ENCODE data around the gene IMPA2. TPM values are rescaled to one million over a fixed set of nuclear protein-coding genes. Genes with fewer than 3 reads are reported as not detected.
"Not testable (repeated sequence)": the region's sequence is repeated elsewhere in the genome, so short reads cannot be mapped to it uniquely, and the experiment has no call there.

Gene IMPA2
- total RNA-seq, 2 experiments from 2014 or later, result 18.6 to 20.4 TPM

- no peak overlapping the region for H3K27ac Mint-ChIP-seq
- H3K27me3 Mint-ChIP-seq, result peaks cover 42% of the 10 kb centered on the region
- no peaks in the 10 kb centered on the region for H3K36me3 Mint-ChIP-seq (ENCODE audit: low read depth)
- ChIA-PET POLR2A (no interaction called here), CTCF (no interaction called here)
- no peak for DNase-seq
- H3K9me3 Mint-ChIP-seq, result no peaks in the 10 kb centered on the region
- no peaks in the 10 kb centered on the region for H3K4me1 Mint-ChIP-seq
- H3K4me3 Mint-ChIP-seq, result no peak overlapping the region
Measured at GRCh38 chr18:12074736-12075135, 93.4 kb downstream of the IMPA2 start.

GRCh38 chr18:12076424-12077140 is 95.3 kb downstream of the IMPA2 start:
- no peaks in the 10 kb centered on the region for H3K9me3 Mint-ChIP-seq
- no peak overlapping the region for H3K27ac Mint-ChIP-seq
- DNase-seq, result no peak
- no peaks in the 10 kb centered on the region for H3K4me1 Mint-ChIP-seq
- no peak overlapping the region for H3K4me3 Mint-ChIP-seq
- POLR2A ChIA-PET, result no interaction called here
- peaks cover 38% of the 10 kb centered on the region for H3K27me3 Mint-ChIP-seq
- no peaks in the 10 kb centered on the region for H3K36me3 Mint-ChIP-seq (ENCODE audit: low read depth)
- CTCF ChIA-PET, result no interaction called here

GRCh38 chr18:12077994-12078393 is 96.7 kb downstream of the IMPA2 start:
- DNase-seq; H3K4me1 Mint-ChIP-seq; POLR2A ChIA-PET; H3K36me3 Mint-ChIP-seq (ENCODE audit: low read depth); H3K4me3 Mint-ChIP-seq; H3K27ac Mint-ChIP-seq; H3K9me3 Mint-ChIP-seq: not testable (repeated sequence)
- CTCF ChIA-PET, result interaction anchor here (0.5 kb wide), 1 partner anchor 9 kb away, joined by 3 read pairs; no protein-coding TSS in a partner anchor
- peaks cover 35% of the 10 kb centered on the region for H3K27me3 Mint-ChIP-seq

GRCh38 chr18:12079491-12080237 is 98.4 kb downstream of the IMPA2 start:
- no peaks in the 10 kb centered on the region for H3K4me1 Mint-ChIP-seq
- peaks cover 35% of the 10 kb centered on the region for H3K27me3 Mint-ChIP-seq
- no peak for DNase-seq
- H3K9me3 Mint-ChIP-seq, result no peaks in the 10 kb centered on the region
- H3K36me3 Mint-ChIP-seq (ENCODE audit: low read depth), result no peaks in the 10 kb centered on the region
- ChIA-PET POLR2A (interaction anchor here (0.6 kb wide), 1 partner anchor 425 kb away, joined by 3 read pairs; no protein-coding TSS in a partner anchor), CTCF (no interaction called here)
- no peak overlapping the region for H3K27ac Mint-ChIP-seq
- H3K4me3 Mint-ChIP-seq, result no peak overlapping the region

Other genes starting within 250 kb of the IMPA2 start
- 10 to 100 TPM; 24.3 to 26.8 TPM for gene CHMP1B, start 130.1 kb upstream of the IMPA2 start, total RNA-seq
- 10 to 100 TPM; 60.7 to 64.0 TPM for gene MPPE1, start 73.2 kb upstream of the IMPA2 start, total RNA-seq
- gene ANKRD62, start 112.3 kb downstream of the IMPA2 start, total RNA-seq, result not detected